HepG2 (cell line): Measurements from ENCODE around the gene FMNL2. TPM values are rescaled to one million over a fixed set of nuclear protein-coding genes. Genes with fewer than 3 reads are reported as not detected.

Experiments used
- ATAC-seq: fragments of 200-7000 bp; cut with Tn5 transposase; 3 replicates; pipeline ENCODE4 v1.9.1; 2020; ENCODE audit warnings: mild to moderate bottlenecking, moderate library complexity
- BruUV-seq: library from RNA; stranded (reverse); fragments of 400-500 nt; replicated peaks from 2 replicates; lab custom pipeline; 2021; lab: Mats Ljungman, UMichigan
- CTCF ChIA-PET: fragments of 300-600 bp; formaldehyde crosslinking; extraction: SDS; loops from one replicate; lab custom pipeline; 2021; ENCODE audit warnings: low total read pairs, inconsistent platforms, low intra/inter-chr PET ratio; lab: Yijun Ruan, JAX
- POLR2A ChIA-PET: fragments of 350-600 bp; sonication (Branson Sonifier 250); formaldehyde crosslinking; loops from one replicate; lab custom pipeline; 2020; ENCODE audit warnings: antibody characterized with exemption, inconsistent platforms; lab: Yijun Ruan, JAX
- DNase-seq: peaks from one replicate; pipeline ENCODE4 v3.0.0-alpha.2; 2015; ENCODE audit warnings: low spot score
- FAIRE-seq: peaks from 3 replicates; lab custom pipeline; 2011; peaks lifted over from hg19 to GRCh38; lab: Jason Lieb, UNC
- H2AFZ ChIP-seq: one replicate; pipeline ENCODE4 v1.6.1; 2011; ENCODE audit warnings: low read length, inconsistent platforms
- H3K27ac ChIP-seq: fragments of 300-600 bp; 3 replicates; pipeline ENCODE4 v1.8.0; 2011; ENCODE audit warnings: mixed run types, mild to moderate bottlenecking, mixed read lengths, low read length, inconsistent platforms; ENCODE audit not compliant: insufficient read depth; ENCODE audit errors: extremely low read length
- H3K27me3 ChIP-seq, 2 experiments: fragments of 200-600 bp in 1 of 2; 2 replicates in 1 of 2; 3 replicates in 1 of 2; pipeline versions ENCODE4 v1.6.0 to v1.8.0; 2011; ENCODE audit warnings: low read length in 2 of 2, mild to moderate bottlenecking in 2 of 2, moderate library complexity in 2 of 2, inconsistent platforms in 1 of 2; ENCODE audit not compliant: insufficient read depth in 2 of 2, control insufficient read depth in 1 of 2
- H3K36me3 ChIP-seq, 2 experiments: fragments of 200-600 bp in 1 of 2; replicated peaks in 1 of 2; 2 replicates in 1 of 2; 3 replicates in 1 of 2; pipeline versions ENCODE4 v1.5.1 to v1.8.0; 2011; ENCODE audit warnings: low read length in 2 of 2, inconsistent platforms in 1 of 2; ENCODE audit not compliant: insufficient read depth in 2 of 2, control insufficient read depth in 1 of 2
- H3K4me1 ChIP-seq: 2 replicates; pipeline ENCODE4 v1.5.1; 2012; ENCODE audit warnings: low read length, inconsistent platforms; ENCODE audit not compliant: insufficient read depth
- H3K4me2 ChIP-seq: 2 replicates; pipeline ENCODE4 v1.6.0; 2011; ENCODE audit warnings: low read depth, low read length, inconsistent platforms
- H3K4me3 ChIP-seq, 3 experiments: fragments of 200-600 bp in 1 of 3; sonication (generic), shearing (Covaris generic) in 1 of 3; replicated peaks in 1 of 3; 2 replicates each; pipeline ENCODE4 v1.5.1; 2011 to 2016; ENCODE audit warnings: low read length in 3 of 3, inconsistent platforms in 2 of 3, low read depth in 2 of 3, mild to moderate bottlenecking in 2 of 3, control low read depth in 1 of 3, mixed read lengths in 1 of 3; ENCODE audit not compliant: insufficient read depth in 1 of 3
- H3K79me2 ChIP-seq: one replicate; pipeline ENCODE4 v1.6.1; 2011; ENCODE audit warnings: low read length, inconsistent platforms; ENCODE audit not compliant: insufficient read depth
- H3K9ac ChIP-seq: 2 replicates; pipeline ENCODE4 v1.6.0; 2011; ENCODE audit warnings: mild to moderate bottlenecking, low read depth, low read length, inconsistent platforms; ENCODE audit not compliant: insufficient read depth
- H3K9me3 ChIP-seq: 2 replicates; pipeline ENCODE4 v1.5.1; 2012; ENCODE audit warnings: mild to moderate bottlenecking, low read length
- H4K20me1 ChIP-seq: 2 replicates; pipeline ENCODE4 v1.6.0; 2011; ENCODE audit warnings: inconsistent platforms, mild to moderate bottlenecking, low read length, moderate library complexity; ENCODE audit not compliant: insufficient read depth
- DPF2 ChIP-seq: sonication (generic); formaldehyde crosslinking; IDR thresholded peaks from 2 replicates; pipeline ENCODE4 v1.4.0; 2020; ENCODE audit warnings: mild to moderate bottlenecking, low read depth, missing genetic modification reagents, borderline replicate concordance
- GABPB1 ChIP-seq: IDR thresholded peaks from 2 replicates; pipeline ENCODE4 v1.6.1; 2016; ENCODE audit warnings: mild to moderate bottlenecking, missing genetic modification reagents, moderate library complexity, missing compliant biosample characterization
- HINFP ChIP-seq: sonication (generic); formaldehyde crosslinking; IDR thresholded peaks from 2 replicates; pipeline ENCODE4 v1.4.0; 2020; ENCODE audit warnings: low read depth, mild to moderate bottlenecking, missing genetic modification reagents
- JDP2 ChIP-seq: sonication (generic); formaldehyde crosslinking; IDR thresholded peaks from 2 replicates; pipeline ENCODE4 v1.8.1; 2022; ENCODE audit warnings: missing genetic modification reagents, borderline replicate concordance
- KDM6A ChIP-seq: IDR thresholded peaks from 2 replicates; pipeline ENCODE4 v1.6.1; 2016; ENCODE audit warnings: low read depth
- MED8 ChIP-seq: sonication (generic); formaldehyde crosslinking; IDR thresholded peaks from 2 replicates; pipeline ENCODE4 v1.8.1; 2023; ENCODE audit warnings: mild to moderate bottlenecking, missing genetic modification reagents; ENCODE audit not compliant: insufficient replicate concordance
- MIXL1 ChIP-seq: IDR thresholded peaks from 2 replicates; pipeline ENCODE4 v1.6.1; 2016
- NFATC3 ChIP-seq: sonication (generic); formaldehyde crosslinking; IDR thresholded peaks from 2 replicates; pipeline ENCODE4 v1.5.1; 2020; ENCODE audit warnings: mild to moderate bottlenecking, missing genetic modification reagents
- NR2F6 ChIP-seq, 2 experiments: IDR thresholded peaks; 2 replicates each; pipeline ENCODE4 v1.6.1; 2016; ENCODE audit warnings: antibody characterized with exemption in 1 of 2, mild to moderate bottlenecking in 1 of 2
- PTBP1 ChIP-seq: fragments of 200-400 bp; formaldehyde crosslinking; IDR thresholded peaks from 2 replicates; pipeline ENCODE4 v1.6.1; 2018; ENCODE audit warnings: low read length, low read depth; ENCODE audit not compliant: poor library complexity, severe bottlenecking
- REXO4 ChIP-seq: sonication (generic); formaldehyde crosslinking; IDR thresholded peaks from 2 replicates; pipeline ENCODE4 v1.8.0; 2022; ENCODE audit warnings: missing genetic modification reagents, mild to moderate bottlenecking, borderline replicate concordance
- SRSF4 ChIP-seq: fragments of 200-400 bp; formaldehyde crosslinking; IDR thresholded peaks from one replicate; pipeline ENCODE4 v1.6.1; 2018; ENCODE audit warnings: mild to moderate bottlenecking, low read depth, low read length, moderate library complexity; ENCODE audit not compliant: poor library complexity, severe bottlenecking
- TARDBP ChIP-seq: sonication (generic); formaldehyde crosslinking; IDR thresholded peaks from 2 replicates; pipeline ENCODE4 v1.8.0; 2022; ENCODE audit warnings: mild to moderate bottlenecking, missing genetic modification reagents
- TFAP4 ChIP-seq: sonication (generic); IDR thresholded peaks from 2 replicates; pipeline ENCODE4 v1.6.1; 2016; ENCODE audit warnings: low read depth, borderline replicate concordance
- ZNF552 ChIP-seq: sonication (generic); formaldehyde crosslinking; IDR thresholded peaks from 2 replicates; pipeline ENCODE4 v1.9.0; 2022; ENCODE audit warnings: missing genetic modification reagents, mild to moderate bottlenecking, borderline replicate concordance
- ZNF646 ChIP-seq: sonication (generic); formaldehyde crosslinking; IDR thresholded peaks from 2 replicates; pipeline ENCODE4 v1.9.0; 2021; ENCODE audit warnings: mild to moderate bottlenecking, missing genetic modification reagents
- ZNF879 ChIP-seq: sonication (generic); formaldehyde crosslinking; IDR thresholded peaks from 2 replicates; pipeline ENCODE4 v1.8.1; 2023; ENCODE audit warnings: missing genetic modification reagents
- WGBS: methylation state at CpG from one replicate; pipeline ENCODE4 v1.1.6; 2017; ENCODE audit warnings: low lambda C conversion rate; 5-methylcytosine and 5-hydroxymethylcytosine counted together
- in situ Hi-C: cut with HindIII; loops from 2 replicates; pipeline ENCODE4 v1.10.0; 2017; ENCODE audit warnings: low pct_unique_long_range_greater_than_20kb; ENCODE audit not compliant: extremely low pct_ligation_motif_present
- intact Hi-C: fragments of 100-400 bp; cut with micrococcal nuclease; formaldehyde crosslinking; loops from one replicate; pipeline ENCODE4 v1.10.0; 2022; ENCODE audit not compliant: unreplicated experiment
- polyA plus RNA-seq, 8 experiments: library from polyadenylated mRNA; depleted of rRNA in 3 of 8; stranded (reverse) in 7 of 8; unstranded in 1 of 8; fragments of >200 nt; fragmentation: Illumina TruSeq in 4 of 8; extraction: Trizol in 4 of 8; gene quantifications; 2 replicates each; pipeline versions ENCODE4 v1.2.1 to v1.2.3, GENCODE V29; 2011 to 2016; ENCODE audit warnings: low read depth in 4 of 8, missing spikeins in 1 of 8, mixed read lengths in 1 of 8; ENCODE audit not compliant: insufficient read depth in 1 of 8
- total RNA-seq, 5 experiments: library from RNA; depleted of rRNA; stranded (reverse); fragments of >200 nt; fragmentation: Illumina TruSeq; extraction: Trizol; gene quantifications; 2 replicates each; pipeline ENCODE4 v1.2.3, GENCODE V29; 2016; ENCODE audit warnings: low read depth in 1 of 5

Gene FMNL2
- total and polyA plus RNA-seq, 2 of the 13 experiments (the other 11 are each of a cell fraction or from before 2014, with no cell fraction given), result 66.5 to 67.7 TPM

- intact Hi-C loops, result loop anchor here (5.0 kb wide), 1 partner anchor 74 kb away; no protein-coding TSS in a partner anchor
- H3K4me1 ChIP-seq, result peaks cover 86% of the 10 kb centered on the region
- H3K36me3 ChIP-seq, result peaks cover 1 to 11% of the 10 kb centered on the region in 2 experiments; a peak in 3 of 5 replicates
- in situ Hi-C loops, result no loop called here
- no peak overlapping the region for H3K4me3 ChIP-seq
- H3K79me2 ChIP-seq, result peaks cover 87% of the 10 kb centered on the region
- peaks cover 14% of the 10 kb centered on the region; the same call in 1 of the 2 replicates for H4K20me1 ChIP-seq
- FAIRE-seq, result no peak
- ChIA-PET CTCF (no interaction called here), POLR2A (interaction anchor here (0.9 to 2.5 kb wide), 5 partner anchors 8 to 19 kb away, joined by 3 to 10 read pairs (median 4); partner anchors contain the start of gene FMNL2)
- no peaks in the 10 kb centered on the region for H3K9me3 ChIP-seq
- H2AFZ ChIP-seq, result no peak overlapping the region
- H3K27ac ChIP-seq, result peak overlapping the region; percentile 38
- no TSS peak for BruUV-seq
- ATAC-seq, result no peak
- no peak overlapping the region for H3K9ac ChIP-seq
- peak overlapping the region; percentile 23 for H3K4me2 ChIP-seq
- DNase-seq, result peak; percentile 71
- no peaks in the 10 kb centered on the region for H3K27me3 ChIP-seq
- WGBS, result 81% methylated on average over 2 of the region's 2 CpGs
- TF ChIP-seq DPF2 (CRISPR knock-in tag), result no peak
- TF ChIP-seq PTBP1, result no peak
- no peak for TF ChIP-seq JDP2 (CRISPR knock-in tag)
- TF ChIP-seq KDM6A (CRISPR knock-in tag), result no peak
- no peak for TF ChIP-seq ZNF646 (CRISPR knock-in tag)
- TF ChIP-seq MIXL1 (CRISPR knock-in tag), result peak; percentile 68
- no peak for TF ChIP-seq TFAP4
- TF ChIP-seq NFATC3 (CRISPR knock-in tag), result no peak
- no peak for TF ChIP-seq HINFP (CRISPR knock-in tag)
- no peak for TF ChIP-seq GABPB1 (CRISPR knock-in tag)
- TF ChIP-seq REXO4 (CRISPR knock-in tag), result no peak
- peak; percentile 53; the same call in 1 of the 2 replicates for TF ChIP-seq NR2F6 (IDR thresholded peaks at IDR 0.05)
- peak; percentile 51; the same call in 1 of the 2 replicates for TF ChIP-seq NR2F6 (CRISPR knock-in tag; IDR thresholded peaks at IDR 0.05)
- no peak for TF ChIP-seq SRSF4
- TF ChIP-seq ZNF552 (CRISPR knock-in tag), result no peak
- TF ChIP-seq MED8, result no peak
- TF ChIP-seq ZNF879 (CRISPR knock-in tag), result no peak
- TF ChIP-seq TARDBP (CRISPR knock-in tag), result 0 out of 2 replicates have a peak, but pooled peaks have one; percentile 17
Measured at GRCh38 chr2:152353364-152353763, 18.4 kb downstream of the FMNL2 start.
